AG20443 (cell line): Measurements from ENCODE around the gene OXCT1.
"Not testable (repeated sequence)": the region's sequence is repeated elsewhere in the genome, so short reads cannot be mapped to it uniquely, and the experiment has no call there.

Experiments
- DNase-seq: peaks from one replicate; pipeline ENCODE4 v3.0.0; 2012; ENCODE audit warnings: low spot score, mixed read lengths

OXCT1 gene

GRCh38 chr5:41874512-41875060, 4.4 kb upstream of the OXCT1 start:
- no peak for DNase-seq

GRCh38 chr5:41871852-41872251, 1.6 kb upstream of the OXCT1 start:
- peak; percentile 12 for DNase-seq

- no peak for DNase-seq
Measured at GRCh38 chr5:41870627-41871048, 413 bp upstream of the OXCT1 start.

GRCh38 chr5:41869151-41869723, 988 bp downstream of the OXCT1 start:
- peak; percentile 55 for DNase-seq

- peak; percentile 14 for DNase-seq
Measured at GRCh38 chr5:41863871-41864486, 6.2 kb downstream of the OXCT1 start.

- no peak for DNase-seq
Measured at GRCh38 chr5:41858890-41859289, 11.3 kb downstream of the OXCT1 start.

DNA sequence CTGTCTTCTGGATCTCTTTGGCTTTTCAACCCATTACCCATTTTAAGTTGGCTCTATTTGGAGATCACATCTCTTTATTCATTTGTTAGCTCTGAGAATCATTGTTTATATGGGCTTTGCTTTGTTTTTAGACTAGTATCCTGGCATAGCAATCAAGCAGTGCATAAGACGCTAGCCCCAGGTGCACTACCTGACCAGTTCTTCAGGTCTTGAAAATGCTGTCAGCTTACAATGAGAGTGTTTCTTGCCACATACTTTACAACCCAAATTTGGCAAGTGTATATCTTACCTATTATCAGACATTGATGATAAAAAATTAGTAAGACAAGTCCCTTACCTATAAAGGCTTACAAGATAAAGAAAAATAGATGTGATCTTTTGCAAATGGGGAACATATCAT, 12.2 kb downstream of the OXCT1 start:
- DNase-seq = no peak

DNA sequence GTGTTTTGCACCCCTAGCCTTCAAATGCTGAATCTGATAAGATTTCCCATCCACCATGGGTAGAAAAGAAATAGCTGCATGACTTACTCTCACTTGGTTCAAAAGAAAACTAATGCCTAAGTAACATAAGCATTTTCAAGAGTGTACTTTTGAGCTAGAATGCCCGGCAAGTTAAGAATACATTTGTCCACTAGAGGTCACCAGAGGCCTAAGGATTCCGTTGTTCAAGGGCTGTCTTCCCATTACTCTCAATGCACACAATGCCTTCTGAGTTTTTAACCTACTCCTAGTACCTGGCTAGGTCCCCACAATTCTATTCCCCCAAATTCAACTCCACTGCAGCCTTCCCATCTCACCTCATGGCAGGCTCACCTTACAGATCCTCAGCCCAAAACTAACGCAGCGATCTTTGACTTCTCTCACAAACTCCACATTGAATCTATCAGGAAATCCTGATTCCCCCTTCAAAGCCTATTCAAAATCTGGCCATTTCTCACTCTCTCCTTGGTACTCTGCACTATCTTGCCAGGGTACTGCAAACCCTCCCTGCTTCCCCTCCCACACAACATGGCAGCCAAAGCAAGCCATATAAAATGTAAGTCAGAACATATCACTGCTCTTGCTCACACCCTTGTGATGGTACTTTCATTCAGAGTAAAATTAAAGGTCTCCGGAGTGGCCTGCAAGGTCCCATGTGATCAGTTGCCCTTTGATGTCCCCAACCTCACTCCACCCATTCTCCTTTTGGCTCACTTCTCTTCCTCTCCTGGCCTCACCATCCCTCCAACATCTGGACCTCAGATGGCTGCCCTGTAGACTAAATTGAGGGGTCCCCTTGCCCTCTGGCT, 13.4 kb downstream of the OXCT1 start:
- DNase-seq = peak; percentile 75

- DNase-seq = no peak
Measured at GRCh38 chr5:41852293-41852692, 17.9 kb downstream of the OXCT1 start.

- DNase-seq = no peak
Measured at GRCh38 chr5:41851116-41851515, 19.1 kb downstream of the OXCT1 start.

DNA sequence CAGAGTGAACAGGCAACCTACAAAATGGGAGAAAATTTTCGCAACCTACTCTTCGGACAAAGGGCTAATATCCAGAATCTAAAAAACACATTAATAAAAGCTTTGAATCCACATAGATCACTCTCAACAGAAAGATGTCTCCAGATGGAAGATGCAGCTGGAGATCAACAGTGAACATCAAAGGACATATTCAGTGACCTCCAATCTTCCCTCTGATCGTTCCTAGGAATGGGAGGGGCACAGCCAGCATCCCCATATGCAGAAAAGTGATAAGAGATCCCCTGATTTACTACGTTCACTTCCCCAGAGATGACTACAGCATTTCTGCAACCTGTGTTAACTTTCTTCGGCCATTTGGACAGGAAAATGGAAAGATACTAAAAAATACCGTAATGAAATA, 21.2 kb downstream of the OXCT1 start:
- no peak for DNase-seq

- not testable (repeated sequence) for DNase-seq
Measured at GRCh38 chr5:41845751-41846150, 24.5 kb downstream of the OXCT1 start.

GRCh38 chr5:41844502-41844901, 25.7 kb downstream of the OXCT1 start:
- no peak for DNase-seq

- peak; percentile 56 for DNase-seq
Measured at GRCh38 chr5:41843456-41844370, 26.5 kb downstream of the OXCT1 start.

DNA sequence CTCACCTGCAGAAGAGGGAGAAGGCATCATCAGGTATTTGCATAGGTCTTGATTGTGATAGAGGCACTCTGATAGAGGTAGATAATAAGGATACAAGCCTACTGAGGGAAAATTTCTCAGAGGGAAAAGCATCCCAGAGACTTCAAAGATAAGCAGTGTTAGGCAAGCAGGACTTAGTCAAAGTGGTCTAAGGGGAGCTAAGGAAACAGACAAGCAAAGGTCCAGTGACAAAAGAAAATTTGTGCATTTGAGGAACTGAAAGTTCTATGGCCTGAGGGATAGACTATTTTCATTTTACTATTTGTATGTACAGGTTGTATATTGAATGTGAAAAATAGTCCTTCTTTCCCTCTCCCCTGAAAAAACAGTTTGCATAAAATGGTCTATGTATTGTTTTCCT, 27.4 kb downstream of the OXCT1 start:
- no peak for DNase-seq

- DNase-seq = no peak
Measured at GRCh38 chr5:41841325-41841724, 28.9 kb downstream of the OXCT1 start.

GRCh38 chr5:41840251-41840650, 30.0 kb downstream of the OXCT1 start:
- no peak for DNase-seq

- no peak for DNase-seq
Measured at GRCh38 chr5:41837793-41838192, 32.4 kb downstream of the OXCT1 start.

GRCh38 chr5:41835645-41836044, 34.6 kb downstream of the OXCT1 start:
- peak; percentile 82 for DNase-seq

- DNase-seq = no peak
Measured at GRCh38 chr5:41834506-41834905, 35.7 kb downstream of the OXCT1 start.

DNA sequence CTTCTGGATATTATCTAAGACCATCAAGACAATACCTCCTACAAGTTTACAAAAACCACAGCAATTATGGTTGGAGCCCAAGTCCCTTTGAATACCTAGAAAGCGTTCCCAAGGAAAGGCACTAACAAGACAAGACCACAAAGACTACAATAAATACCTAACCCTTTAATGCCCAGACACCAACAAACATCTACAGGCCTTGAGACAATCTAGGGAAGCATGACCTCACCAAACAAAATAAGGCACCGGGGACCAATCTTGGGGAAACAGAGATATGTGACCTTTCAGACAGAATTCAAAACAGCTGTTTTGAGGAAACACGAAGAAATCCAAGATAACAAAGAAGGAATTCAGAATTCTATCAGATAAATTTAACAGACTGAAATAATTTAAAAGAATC, 37.8 kb downstream of the OXCT1 start:
- no peak for DNase-seq

- DNase-seq = no peak
Measured at GRCh38 chr5:41831155-41831554, 39.1 kb downstream of the OXCT1 start.
